A673 (cell line): Measurements from ENCODE around the gene HBEGF. TPM values are rescaled to one million over a fixed set of nuclear protein-coding genes. Genes with fewer than 3 reads are reported as not detected.

Experiments used
- BruUV-seq: library from RNA; stranded (reverse); fragments of 400-500 nt; replicated peaks from 2 replicates; lab custom pipeline; 2021; lab: Mats Ljungman, UMichigan
- CTCF ChIA-PET: fragments of 300-600 bp; sonication (Branson Sonifier 250); formaldehyde crosslinking; loops from one replicate; lab custom pipeline; 2022; ENCODE audit warnings: antibody characterized with exemption; lab: Charles Lee
- POLR2A ChIA-PET: fragments of 300-600 bp; sonication (Branson Sonifier 250); formaldehyde crosslinking; loops from one replicate; lab custom pipeline; 2022; ENCODE audit warnings: antibody characterized with exemption; ENCODE audit not compliant: low non-redundant PET; lab: Charles Lee
- DNase-seq: peaks from one replicate; pipeline ENCODE4 v3.0.0-alpha.2; 2015; ENCODE audit warnings: low spot score
- H3K27ac ChIP-seq: fragments of 200-600 bp; sonication (generic); 2 replicates; pipeline ENCODE4 v1.5.1; 2016; ENCODE audit warnings: mixed run types, low read depth, mild to moderate bottlenecking, mixed read lengths, antibody characterized with exemption, low read length; ENCODE audit not compliant: poor library complexity, severe bottlenecking
- H3K27me3 ChIP-seq: fragments of 200-600 bp; sonication (generic); replicated peaks from 2 replicates; pipeline ENCODE4 v1.6.1; 2017; ENCODE audit warnings: mixed run types, low read depth, mild to moderate bottlenecking, mixed read lengths, antibody characterized with exemption, low read length; ENCODE audit not compliant: insufficient read depth, poor library complexity
- H3K36me3 ChIP-seq: fragments of 200-600 bp; sonication (generic); 2 replicates; pipeline ENCODE4 v1.6.1; 2016; ENCODE audit warnings: mixed run types, mild to moderate bottlenecking, mixed read lengths, antibody characterized with exemption, low read length; ENCODE audit not compliant: insufficient read depth, poor library complexity, severe bottlenecking
- H3K4me1 ChIP-seq: fragments of 200-600 bp; sonication (generic); 2 replicates; pipeline ENCODE4 v1.6.1; 2017; ENCODE audit warnings: mixed run types, mild to moderate bottlenecking, mixed read lengths, antibody characterized with exemption, low read length; ENCODE audit not compliant: insufficient read depth, poor library complexity, severe bottlenecking
- H3K4me3 ChIP-seq: fragments of 200-600 bp; sonication (generic); 2 replicates; pipeline ENCODE4 v1.5.1; 2016; ENCODE audit warnings: low read depth, mixed run types, mild to moderate bottlenecking, mixed read lengths, low read length; ENCODE audit not compliant: poor library complexity, severe bottlenecking
- H3K9me3 ChIP-seq: fragments of 200-600 bp; sonication (generic); 2 replicates; pipeline ENCODE4 v1.6.1; 2016; ENCODE audit warnings: mixed run types, low read depth, mild to moderate bottlenecking, mixed read lengths, antibody characterized with exemption, low read length; ENCODE audit not compliant: poor library complexity, severe bottlenecking
- CTCF ChIP-seq: fragments of 300-800, 200-600 bp; sonication (generic); conservative IDR thresholded peaks from 2 replicates; pipeline ENCODE4 v1.5.1; 2017; ENCODE audit warnings: low read depth, mild to moderate bottlenecking, antibody characterized with exemption, low read length, moderate library complexity, mixed read lengths
- EZH2 ChIP-seq: fragments of 200-600 bp; sonication (generic); IDR thresholded peaks from 2 replicates; pipeline ENCODE4 v1.6.1; 2017; ENCODE audit warnings: borderline replicate concordance, low read depth, mild to moderate bottlenecking, mixed read lengths, antibody characterized with exemption, low read length; ENCODE audit not compliant: poor library complexity, severe bottlenecking
- intact Hi-C: fragments of 100-400 bp; cut with micrococcal nuclease; formaldehyde crosslinking; loops from one replicate; pipeline ENCODE4 v1.10.0; 2022; ENCODE audit not compliant: unreplicated experiment
- total RNA-seq: library from RNA; stranded (reverse); gene quantifications from 2 replicates; pipeline ENCODE4 v1.2.3, GENCODE V29; 2021

The HBEGF gene
- total RNA-seq, 1 experiment from 2014 or later, result 14.7 TPM

- H3K9me3 ChIP-seq, result no peaks in the 10 kb centered on the region
- peaks cover 20% of the 10 kb centered on the region for H3K4me1 ChIP-seq
- H3K27me3 ChIP-seq, result no peaks in the 10 kb centered on the region
- ChIA-PET POLR2A (no interaction called here), CTCF (no interaction called here)
- no peak for DNase-seq
- intact Hi-C loops, result no loop called here
- BruUV-seq, result no TSS peak
- H3K27ac ChIP-seq, result no peak overlapping the region
- H3K36me3 ChIP-seq, result no peaks in the 10 kb centered on the region
- H3K4me3 ChIP-seq, result no peak overlapping the region
- TF ChIP-seq EZH2 (no peak), CTCF (no peak)
Observed at GRCh38 chr5:140319833-140320232, 26.6 kb downstream of the HBEGF start.

GRCh38 chr5:140318792-140319191 lies 27.6 kb downstream of the HBEGF start:
- CTCF ChIA-PET, result no interaction called here
- POLR2A ChIA-PET, result no interaction called here
- Histone ChIP-seq H3K4me1 (peaks cover 11% of the 10 kb centered on the region), H3K36me3 (no peaks in the 10 kb centered on the region), H3K27me3 (no peaks in the 10 kb centered on the region), H3K4me3 (no peak overlapping the region), H3K27ac (no peak overlapping the region), H3K9me3 (no peaks in the 10 kb centered on the region)
- intact Hi-C loops, result no loop called here
- TF ChIP-seq EZH2, result no peak
- TF ChIP-seq CTCF, result no peak
- no TSS peak for BruUV-seq
- DNase-seq, result no peak

GRCh38 chr5:140317859-140318258 lies 28.5 kb downstream of the HBEGF start:
- no peak for DNase-seq
- H3K4me1 ChIP-seq, result peaks cover 2% of the 10 kb centered on the region
- intact Hi-C loops, result no loop called here
- no peak overlapping the region for H3K4me3 ChIP-seq
- BruUV-seq, result no TSS peak
- H3K9me3 ChIP-seq, result no peaks in the 10 kb centered on the region
- TF ChIP-seq CTCF (no peak), EZH2 (no peak)
- POLR2A ChIA-PET, result interaction anchor here (0.7 kb wide), 1 partner anchor 11 kb away, joined by 3 read pairs; no protein-coding TSS in a partner anchor
- no peaks in the 10 kb centered on the region for H3K36me3 ChIP-seq
- CTCF ChIA-PET, result no interaction called here
- H3K27me3 ChIP-seq, result no peaks in the 10 kb centered on the region
- no peak overlapping the region for H3K27ac ChIP-seq
